Stimulated activated CD8-positive, alpha-beta memory T cell treated with anti-CD3 and anti-CD28 coated beads, Interleukin-12 subunit alpha, Interleukin-12 subunit beta, amount 100 ng/mL, for 4 hours (primary cell): Measurements from ENCODE around the gene DNASE2.

Experiments
- DNase-seq: peaks from one replicate; pipeline ENCODE4 v3.0.0-alpha.2; 2020; ENCODE audit warnings: low read depth

Gene DNASE2

GRCh38 chr19:12833738-12834565 lies 47.3 kb downstream of the DNASE2 start:
- DNase-seq = peak; percentile 26

GRCh38 chr19:12833418-12833737 lies 47.9 kb downstream of the DNASE2 start:
- DNase-seq = no peak

DNA sequence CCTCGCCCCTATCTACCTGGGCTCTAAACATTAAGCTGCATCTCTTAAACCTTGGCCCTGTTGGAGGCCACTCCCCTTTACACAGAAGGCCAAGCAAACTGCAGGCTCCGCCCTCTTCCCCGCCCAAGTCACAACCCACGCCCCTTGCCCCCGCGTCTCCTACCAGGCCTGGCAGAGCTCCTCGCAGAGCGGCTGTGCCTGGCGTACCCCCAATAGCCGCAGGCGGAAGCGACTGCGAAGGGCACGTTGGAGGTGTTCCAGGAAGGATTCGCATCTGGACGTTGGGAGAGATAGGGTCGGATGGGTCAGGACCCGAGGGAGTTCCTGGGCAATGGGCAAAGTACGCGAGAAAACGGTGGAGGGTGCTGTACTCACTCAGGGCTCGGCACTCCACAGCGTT lies 52.8 kb downstream of the DNASE2 start:
- DNase-seq = no peak

- DNase-seq = no peak
Measured at GRCh38 chr19:12825254-12826131, 55.8 kb downstream of the DNASE2 start.
